ENCODE results near the gene STK4. TPM values are rescaled to one million over a fixed set of nuclear protein-coding genes. Genes with fewer than 3 reads are reported as not detected.

STK4 gene
- total and polyA plus RNA-seq, 2 of the 4 experiments (the other 2 are of a cell fraction), result 10.2 to 22.2 TPM

DNA sequence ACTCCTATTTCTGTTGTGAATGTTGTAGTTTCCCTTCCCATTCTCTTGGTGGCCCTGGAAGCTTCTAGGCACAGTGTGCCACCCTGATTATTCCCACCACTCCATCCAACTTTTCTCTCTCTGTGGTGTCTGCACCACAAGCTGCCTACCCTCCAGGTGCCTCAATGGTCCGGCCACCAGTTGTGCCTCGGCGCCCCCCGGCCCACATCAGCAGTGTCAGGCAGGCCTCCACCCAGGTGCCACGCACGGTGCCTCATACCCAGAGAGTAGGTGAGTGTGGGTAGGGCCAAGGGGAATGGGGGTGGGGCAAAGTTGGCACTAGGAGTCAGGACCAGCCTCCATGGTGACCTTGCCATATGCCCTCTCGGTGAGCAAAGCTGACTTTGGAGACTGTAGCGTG, 33.4 kb upstream of the STK4 start:
- Histone ChIP-seq H3K9me1 (ENCODE audit: insufficient read depth, low read length) (peaks cover 3% of the 10 kb centered on the region; the same call in 1 of the 2 replicates), H3K79me1 (ENCODE audit: low read depth in 1 of 2, low read length in 2 of 2) (no peaks in the 10 kb centered on the region), H3K4me1 (ENCODE audit: control insufficient read depth, insufficient read depth, low read length) (no peaks in the 10 kb centered on the region), H3K27ac (ENCODE audit: insufficient read depth, low read length) (no peak overlapping the region), H3K18ac (ENCODE audit: low read depth, low read length) (no peak overlapping the region), H4K5ac (ENCODE audit: low read depth, low read length) (no peak overlapping the region), H3K14ac (replicated peaks; ENCODE audit: low read depth, low read length) (no peak overlapping the region), H3K9ac (ENCODE audit: low read depth, low read length) (no peak overlapping the region), H2AFZ (replicated peaks; ENCODE audit: low read length, poor library complexity) (peak overlapping the region; percentile 24), H3K56ac (ENCODE audit: extremely low read depth, insufficient read depth, low read length) (no peak overlapping the region), H4K20me1 (ENCODE audit: insufficient read depth, low read length) (no peaks in the 10 kb centered on the region), H2BK20ac (ENCODE audit: low read depth, low read length) (no peak overlapping the region), H3K4me2 (ENCODE audit: low read depth, low read length) (no peak overlapping the region), H2BK5ac (ENCODE audit: low read depth, low read length, poor library complexity, severe bottlenecking) (no peak overlapping the region), H3K27me3 (ENCODE audit: control insufficient read depth, insufficient read depth, low read length) (no peaks in the 10 kb centered on the region), H3K9me3 (ENCODE audit: control insufficient read depth, insufficient read depth, low read length) (no peaks in the 10 kb centered on the region), H2AK9ac (replicated peaks; ENCODE audit: low read depth, low read length, poor library complexity) (no peak overlapping the region), H4K8ac (ENCODE audit: low read depth in 2 of 2, low read length in 2 of 2) (no peak overlapping the region), H2BK15ac (ENCODE audit: low read depth, low read length) (no peak overlapping the region), H3K36me3 (ENCODE audit: control insufficient read depth, insufficient read depth, low read length) (peaks cover 43% of the 10 kb centered on the region), H2AK5ac (ENCODE audit: low read depth, low read length) (no peak overlapping the region), H3K4ac (ENCODE audit: low read depth, low read length) (no peak overlapping the region), H3K23ac (ENCODE audit: low read depth, low read length) (no peak overlapping the region), H2BK120ac (ENCODE audit: low read depth, low read length) (no peak overlapping the region), H3K4me3 (ENCODE audit: insufficient read depth, low read depth, low read length) (no peak overlapping the region), H4K91ac (ENCODE audit: insufficient read depth, low read depth, low read length) (no peak overlapping the region)
- dilution Hi-C loops (cut with HindIII; ENCODE audit: low sequenced_read_pairs, unreplicated experiment), result no loop called here
- intact Hi-C loops (cut with micrococcal nuclease), result no loop called here
- in situ Hi-C loops (cut with MboI; ENCODE audit: low sequenced_read_pairs), result no loop called here
- WGBS, 2 experiments (ENCODE audit: extremely low coverage in 2 of 2, insufficient read length in 1 of 2), result no CpG with 5 or more reads among the region's 8 CpGs
- ATAC-seq (ENCODE audit: low read depth), result no peak
- DNase-seq, result no peak
- TF ChIP-seq FOS (IDR thresholded peaks at IDR 0.05; ENCODE audit: low read depth, low read length) (no peak), RCOR1 (IDR thresholded peaks at IDR 0.05; ENCODE audit: insufficient replicate concordance, low read length) (no peak), SMC3 (IDR thresholded peaks at IDR 0.05; ENCODE audit: low read depth, low read length) (no peak), POLR2A (IDR thresholded peaks at IDR 0.05; ENCODE audit: low read depth, low read length) (no peak), BHLHE40 (IDR thresholded peaks at IDR 0.05; ENCODE audit: low read depth, low read length) (no peak)
- ChIA-PET CTCF (no interaction called here), POLR2A (ENCODE audit: unreplicated experiment) (no interaction called here)
- no TSS peak for BruUV-seq (replicated peaks)
